Measurements from ENCODE around the gene TRPM2.

TRPM2 gene

GRCh38 chr21:44434568-44434925 lies 81.1 kb downstream of the TRPM2 start:
- peaks cover 5% of the 10 kb centered on the region; the same call in 1 of the 2 replicates for H3K9me3 ChIP-seq (ENCODE audit: insufficient read depth, low read depth, low read length)
- 83% methylated on average over 13 of the region's 13 CpGs for WGBS
- H3K36me3 ChIP-seq (ENCODE audit: insufficient read depth, low read length): no peaks in the 10 kb centered on the region
- no peak overlapping the region for H3K9ac ChIP-seq (ENCODE audit: low read depth, low read length)
- no peaks in the 10 kb centered on the region for H3K4me1 ChIP-seq (ENCODE audit: insufficient read depth, low read length)
- no peak overlapping the region for H3K4me3 ChIP-seq (ENCODE audit: low read length)
- no peak overlapping the region for H3K27ac ChIP-seq (ENCODE audit: low read depth, low read length)
- no peaks in the 10 kb centered on the region for H3K27me3 ChIP-seq (ENCODE audit: insufficient read depth, low read length)

GRCh38 chr21:44434936-44435635 lies 81.7 kb downstream of the TRPM2 start:
- Histone ChIP-seq H3K9me3 (ENCODE audit: insufficient read depth, low read depth, low read length) (peaks cover 1% of the 10 kb centered on the region; the same call in 1 of the 2 replicates), H3K36me3 (ENCODE audit: insufficient read depth, low read length) (no peaks in the 10 kb centered on the region), H3K4me3 (ENCODE audit: low read length) (no peak overlapping the region), H3K27ac (ENCODE audit: low read depth, low read length) (no peak overlapping the region), H3K27me3 (ENCODE audit: insufficient read depth, low read length) (no peaks in the 10 kb centered on the region), H3K4me1 (ENCODE audit: insufficient read depth, low read length) (no peaks in the 10 kb centered on the region), H3K9ac (ENCODE audit: low read depth, low read length) (no peak overlapping the region)
- WGBS: 90% methylated on average over 28 of the region's 28 CpGs

DNA sequence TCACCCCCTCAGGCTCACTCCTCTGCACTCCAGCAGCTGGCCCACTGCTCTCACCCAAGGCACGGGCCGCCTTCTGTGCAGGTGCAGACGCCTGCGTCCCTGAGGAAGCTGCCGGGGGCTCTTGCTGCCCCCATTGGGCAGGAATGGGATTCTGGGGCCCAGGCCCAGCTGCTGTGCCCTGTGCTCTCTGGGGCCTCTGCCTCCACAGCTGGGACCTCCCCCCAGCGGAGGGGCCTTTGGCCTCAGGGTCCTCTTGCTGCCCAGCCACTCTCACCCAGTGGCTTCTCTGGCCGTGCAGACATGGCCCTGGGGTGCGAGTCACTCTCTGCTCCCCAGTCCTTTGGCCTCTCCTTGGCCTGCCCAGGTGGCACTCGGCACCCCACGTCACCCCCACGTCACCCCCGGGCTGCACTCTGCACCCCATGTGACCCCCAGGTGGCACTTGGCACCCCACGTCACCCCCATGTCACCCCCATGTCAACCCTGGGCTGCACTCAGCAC lies 82.7 kb downstream of the TRPM2 start:
- Histone ChIP-seq H3K4me1 (ENCODE audit: insufficient read depth, low read length) (no peaks in the 10 kb centered on the region), H3K9me3 (ENCODE audit: insufficient read depth, low read depth, low read length) (no peaks in the 10 kb centered on the region), H3K9ac (ENCODE audit: low read depth, low read length) (no peak overlapping the region), H3K27me3 (ENCODE audit: insufficient read depth, low read length) (no peaks in the 10 kb centered on the region), H3K27ac (ENCODE audit: low read depth, low read length) (no peak overlapping the region), H3K4me3 (ENCODE audit: low read length) (no peak overlapping the region), H3K36me3 (ENCODE audit: insufficient read depth, low read length) (no peaks in the 10 kb centered on the region)
- 94% methylated on average over 13 of the region's 13 CpGs for WGBS

DNA sequence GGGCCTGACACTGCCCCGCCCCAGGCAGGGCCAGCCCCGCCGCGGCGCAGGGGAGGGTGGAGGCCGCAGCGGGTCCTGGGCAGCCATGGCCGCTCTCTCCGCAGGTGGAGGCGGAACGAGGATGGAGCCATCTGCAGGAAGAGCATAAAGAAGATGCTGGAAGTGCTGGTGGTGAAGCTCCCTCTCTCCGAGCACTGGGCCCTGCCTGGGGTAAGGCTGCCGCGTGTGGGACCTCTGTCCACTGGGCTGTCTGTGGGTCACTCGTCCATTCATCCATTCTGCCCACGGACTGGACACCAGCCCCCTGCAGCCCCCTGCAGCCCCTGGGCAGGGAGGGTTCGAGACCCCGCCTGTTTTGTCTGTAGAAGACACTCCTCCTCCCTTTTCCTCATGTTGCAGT lies 83.5 kb downstream of the TRPM2 start:
- Histone ChIP-seq H3K4me1 (ENCODE audit: insufficient read depth, low read length) (no peaks in the 10 kb centered on the region), H3K27me3 (ENCODE audit: insufficient read depth, low read length) (no peaks in the 10 kb centered on the region)

DNA sequence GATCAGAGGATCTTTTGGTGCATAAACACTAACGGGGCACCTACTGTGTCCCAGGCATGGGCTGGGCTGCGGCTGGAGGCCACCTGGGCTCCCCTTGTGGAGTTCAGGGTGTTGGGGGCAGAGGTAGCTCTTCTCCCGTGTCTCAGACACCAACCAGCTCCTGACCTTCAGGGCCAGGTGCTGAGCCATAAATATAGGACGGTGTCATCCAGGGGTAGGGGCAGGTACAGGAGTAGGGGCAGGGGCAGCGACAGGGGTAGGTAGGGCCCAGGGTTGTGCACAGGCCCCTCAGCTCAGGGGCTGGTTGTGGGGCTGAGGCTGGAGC lies 83.9 kb downstream of the TRPM2 start:
- no peaks in the 10 kb centered on the region for H3K9me3 ChIP-seq (ENCODE audit: insufficient read depth, low read depth, low read length)
- 88% methylated on average over 5 of the region's 5 CpGs for WGBS
- no peak overlapping the region for H3K27ac ChIP-seq (ENCODE audit: low read depth, low read length)
- H3K4me3 ChIP-seq (ENCODE audit: low read length): no peak overlapping the region
- no peak overlapping the region for H3K9ac ChIP-seq (ENCODE audit: low read depth, low read length)
- H3K36me3 ChIP-seq (ENCODE audit: insufficient read depth, low read length): no peaks in the 10 kb centered on the region
- H3K4me1 ChIP-seq (ENCODE audit: insufficient read depth, low read length): no peaks in the 10 kb centered on the region
- H3K27me3 ChIP-seq (ENCODE audit: insufficient read depth, low read length): no peaks in the 10 kb centered on the region

More for the DNA sequence above, 83.5 kb downstream of the TRPM2 start:
- no peak overlapping the region for H3K4me3 ChIP-seq (ENCODE audit: low read length)
- no peaks in the 10 kb centered on the region for H3K36me3 ChIP-seq (ENCODE audit: insufficient read depth, low read length)
- H3K9me3 ChIP-seq (ENCODE audit: insufficient read depth, low read depth, low read length): no peaks in the 10 kb centered on the region
- WGBS: 87% methylated on average over 18 of the region's 18 CpGs
- H3K27ac ChIP-seq (ENCODE audit: low read depth, low read length): no peak overlapping the region
- H3K9ac ChIP-seq (ENCODE audit: low read depth, low read length): no peak overlapping the region

- H3K4me3 ChIP-seq (ENCODE audit: low read length): no peak overlapping the region
- 94% methylated on average over 19 of the region's 19 CpGs for WGBS
- H3K4me1 ChIP-seq (ENCODE audit: insufficient read depth, low read length): no peaks in the 10 kb centered on the region
- H3K27ac ChIP-seq (ENCODE audit: low read depth, low read length): no peak overlapping the region
- no peaks in the 10 kb centered on the region for H3K9me3 ChIP-seq (ENCODE audit: insufficient read depth, low read depth, low read length)
- H3K9ac ChIP-seq (ENCODE audit: low read depth, low read length): no peak overlapping the region
- H3K36me3 ChIP-seq (ENCODE audit: insufficient read depth, low read length): no peaks in the 10 kb centered on the region
- no peaks in the 10 kb centered on the region for H3K27me3 ChIP-seq (ENCODE audit: insufficient read depth, low read length)
These were observed 84.4 kb downstream of the TRPM2 start for GRCh38 chr21:44437696-44438431.

GRCh38 chr21:44438531-44439210 lies 85.2 kb downstream of the TRPM2 start:
- Histone ChIP-seq H3K36me3 (ENCODE audit: insufficient read depth, low read length) (no peaks in the 10 kb centered on the region), H3K27ac (ENCODE audit: low read depth, low read length) (no peak overlapping the region), H3K27me3 (ENCODE audit: insufficient read depth, low read length) (no peaks in the 10 kb centered on the region), H3K4me1 (ENCODE audit: insufficient read depth, low read length) (no peaks in the 10 kb centered on the region), H3K9ac (ENCODE audit: low read depth, low read length) (no peak overlapping the region), H3K4me3 (ENCODE audit: low read length) (no peak overlapping the region), H3K9me3 (ENCODE audit: insufficient read depth, low read depth, low read length) (no peaks in the 10 kb centered on the region)
- WGBS: 93% methylated on average over 34 of the region's 34 CpGs

DNA sequence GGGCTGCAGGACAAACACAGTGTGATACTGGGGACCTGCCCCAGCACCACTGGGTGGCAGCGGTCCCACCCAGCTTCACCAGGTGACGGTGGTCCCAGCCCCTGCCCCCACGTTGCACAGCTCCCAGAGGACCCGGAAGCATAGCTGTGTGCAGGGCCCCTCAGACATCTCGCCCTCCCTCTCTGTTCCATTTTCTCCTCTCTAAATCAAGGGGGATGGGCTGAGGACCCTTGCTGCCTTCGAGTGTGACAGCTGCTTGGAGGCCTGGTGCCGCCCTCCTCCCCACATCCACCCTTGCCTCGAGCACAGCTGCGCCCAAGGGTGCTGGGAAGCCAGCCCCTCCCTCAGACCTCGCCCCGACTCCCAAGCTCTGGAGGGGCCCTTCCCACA lies 85.8 kb downstream of the TRPM2 start:
- no peak overlapping the region for H3K27ac ChIP-seq (ENCODE audit: low read depth, low read length)
- H3K27me3 ChIP-seq (ENCODE audit: insufficient read depth, low read length): no peaks in the 10 kb centered on the region
- no peaks in the 10 kb centered on the region for H3K9me3 ChIP-seq (ENCODE audit: insufficient read depth, low read depth, low read length)
- H3K4me3 ChIP-seq (ENCODE audit: low read length): no peak overlapping the region
- WGBS: 89% methylated on average over 11 of the region's 11 CpGs
- no peaks in the 10 kb centered on the region for H3K4me1 ChIP-seq (ENCODE audit: insufficient read depth, low read length)
- H3K36me3 ChIP-seq (ENCODE audit: insufficient read depth, low read length): no peaks in the 10 kb centered on the region
- H3K9ac ChIP-seq (ENCODE audit: low read depth, low read length): no peak overlapping the region

GRCh38 chr21:44440241-44441040 lies 87.0 kb downstream of the TRPM2 start:
- 90% methylated on average over 31 of the region's 33 CpGs for WGBS
- no peak overlapping the region for H3K4me3 ChIP-seq (ENCODE audit: low read length)
- H3K27ac ChIP-seq (ENCODE audit: low read depth, low read length): no peak overlapping the region
- no peaks in the 10 kb centered on the region for H3K36me3 ChIP-seq (ENCODE audit: insufficient read depth, low read length)
- no peaks in the 10 kb centered on the region for H3K27me3 ChIP-seq (ENCODE audit: insufficient read depth, low read length)
- H3K4me1 ChIP-seq (ENCODE audit: insufficient read depth, low read length): no peaks in the 10 kb centered on the region
- no peak overlapping the region for H3K9ac ChIP-seq (ENCODE audit: low read depth, low read length)
- no peaks in the 10 kb centered on the region for H3K9me3 ChIP-seq (ENCODE audit: insufficient read depth, low read depth, low read length)

DNA sequence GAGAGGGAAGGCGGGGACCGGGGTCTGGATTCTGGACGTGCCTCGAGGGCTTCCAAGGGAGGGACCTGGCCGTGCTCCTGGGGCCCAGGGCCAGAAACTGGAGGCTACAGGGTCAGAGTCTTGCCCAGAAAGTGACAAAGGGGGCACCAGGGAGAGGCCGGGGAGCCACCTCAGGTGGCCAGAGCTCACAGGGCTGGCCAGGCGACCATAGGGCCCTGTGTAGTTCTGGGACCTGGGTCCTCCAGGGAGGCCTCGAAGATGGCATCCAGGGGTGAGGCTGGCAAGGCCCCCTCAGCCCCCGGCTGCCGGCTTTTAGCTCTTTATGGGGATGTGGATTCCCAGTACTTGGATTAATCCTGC lies 87.6 kb downstream of the TRPM2 start:
- Histone ChIP-seq H3K4me1 (ENCODE audit: insufficient read depth, low read length) (no peaks in the 10 kb centered on the region), H3K9ac (ENCODE audit: low read depth, low read length) (no peak overlapping the region), H3K4me3 (ENCODE audit: low read length) (no peak overlapping the region), H3K27me3 (ENCODE audit: insufficient read depth, low read length) (no peaks in the 10 kb centered on the region), H3K36me3 (ENCODE audit: insufficient read depth, low read length) (no peaks in the 10 kb centered on the region), H3K27ac (ENCODE audit: low read depth, low read length) (no peak overlapping the region), H3K9me3 (ENCODE audit: insufficient read depth, low read depth, low read length) (no peaks in the 10 kb centered on the region)
- WGBS: 89% methylated on average over 10 of the region's 10 CpGs
